Activated CD8-positive, alpha-beta memory T cell treated with anti-CD3 and anti-CD28 coated beads for 4 hours (primary cell): ENCODE results near the gene IQSEC1.

Experiments used
- DNase-seq, 2 donors: peaks; one replicate each; pipeline ENCODE4 v3.0.0-alpha.2; 2020; ENCODE audit warnings: low read depth in 2 of 2

The IQSEC1 gene

GRCh38 chr3:13073326-13074005, at the start of gene IQSEC1:
Gene IQSEC1 (minus strand): TSS chr3:13073429. CDS start chr3:13073014, 415 bp downstream.
- DNase-seq = peak; percentile 41 to 53

- DNase-seq = no peak
These were observed 49.1 kb upstream of the IQSEC1 start for GRCh38 chr3:13122081-13123012.

- no peak for DNase-seq
These were observed 48.3 kb upstream of the IQSEC1 start for GRCh38 chr3:13121553-13122001.

- DNase-seq = no peak
These were observed 47.8 kb upstream of the IQSEC1 start for GRCh38 chr3:13120928-13121552.

- DNase-seq = no peak
These were observed 47.2 kb upstream of the IQSEC1 start for GRCh38 chr3:13120289-13120927.

- no peak for DNase-seq
These were observed 46.4 kb upstream of the IQSEC1 start for GRCh38 chr3:13119471-13120220.

- DNase-seq = no peak
These were observed 43.2 kb upstream of the IQSEC1 start for GRCh38 chr3:13116426-13116825.

- DNase-seq = no peak
These were observed 42.8 kb upstream of the IQSEC1 start for GRCh38 chr3:13115991-13116390.

GRCh38 chr3:13115576-13115910, 42.3 kb upstream of the IQSEC1 start:
- no peak for DNase-seq

GRCh38 chr3:13114811-13115575, 41.8 kb upstream of the IQSEC1 start:
- DNase-seq = no peak

- no peak for DNase-seq
These were observed 40.4 kb upstream of the IQSEC1 start for GRCh38 chr3:13113346-13114330.

GRCh38 chr3:13112521-13113345, 39.5 kb upstream of the IQSEC1 start:
- DNase-seq = no peak

- DNase-seq = no peak
These were observed 38.8 kb upstream of the IQSEC1 start for GRCh38 chr3:13111873-13112520.

- DNase-seq = no peak
These were observed 38.1 kb upstream of the IQSEC1 start for GRCh38 chr3:13111173-13111872.

GRCh38 chr3:13110678-13111116, 37.5 kb upstream of the IQSEC1 start:
- no peak for DNase-seq

GRCh38 chr3:13109516-13109915, 36.3 kb upstream of the IQSEC1 start:
- DNase-seq = no peak

GRCh38 chr3:13108861-13109260, 35.6 kb upstream of the IQSEC1 start:
- no peak for DNase-seq
